Mesendoderm (in vitro differentiated cells): ENCODE data around the gene EXOC6.

Experiments
- DNase-seq: peaks from one replicate; pipeline ENCODE4 v3.0.0; 2013
- H2AK5ac ChIP-seq: 2 replicates; pipeline ENCODE4 v1.6.1; 2013; ENCODE audit warnings: low read length, inconsistent platforms
- H2BK120ac ChIP-seq: 2 replicates; pipeline ENCODE4 v1.6.1; 2013; ENCODE audit warnings: low read depth, mild to moderate bottlenecking, low read length, moderate library complexity, mixed read lengths
- H2BK15ac ChIP-seq: replicated peaks from 2 replicates; pipeline ENCODE4 v1.6.1; 2013; ENCODE audit warnings: low read depth, mild to moderate bottlenecking, moderate library complexity
- H2BK5ac ChIP-seq: 2 replicates; pipeline ENCODE4 v1.6.1; 2013; ENCODE audit warnings: low read length, inconsistent platforms
- H3K18ac ChIP-seq: 2 replicates; pipeline ENCODE4 v1.6.1; 2013; ENCODE audit warnings: mild to moderate bottlenecking, low read length, mixed read lengths
- H3K23ac ChIP-seq: one replicate; pipeline ENCODE4 v1.6.1; 2013; ENCODE audit warnings: low read length
- H3K27ac ChIP-seq: 2 replicates; pipeline ENCODE4 v1.5.1; 2013; ENCODE audit warnings: low read depth, mild to moderate bottlenecking, inconsistent platforms, low read length, moderate library complexity
- H3K27me3 ChIP-seq: 2 replicates; pipeline ENCODE4 v1.6.1; 2013; ENCODE audit warnings: low read length, control low read depth, mild to moderate bottlenecking, inconsistent platforms; ENCODE audit not compliant: insufficient read depth, poor library complexity
- H3K36me3 ChIP-seq: 2 replicates; pipeline ENCODE4 v1.6.1; 2013; ENCODE audit warnings: low read length, inconsistent platforms; ENCODE audit not compliant: control insufficient read depth, insufficient read depth
- H3K4ac ChIP-seq: one replicate; pipeline ENCODE4 v1.6.1; 2013; ENCODE audit warnings: low read depth, mild to moderate bottlenecking, low read length, moderate library complexity
- H3K4me1 ChIP-seq: 2 replicates; pipeline ENCODE4 v1.6.1; 2013; ENCODE audit warnings: low read depth, low read length, inconsistent platforms; ENCODE audit not compliant: control insufficient read depth
- H3K4me2 ChIP-seq: 2 replicates; pipeline ENCODE4 v1.6.1; 2013; ENCODE audit warnings: low read length
- H3K4me3 ChIP-seq: 2 replicates; pipeline ENCODE4 v1.5.1; 2013; ENCODE audit warnings: mild to moderate bottlenecking, low read length
- H3K56ac ChIP-seq: one replicate; pipeline ENCODE4 v1.6.1; 2013; ENCODE audit warnings: low read length
- H3K79me1 ChIP-seq: 2 replicates; pipeline ENCODE4 v1.6.1; 2013; ENCODE audit warnings: low read length, inconsistent platforms
- H3K79me2 ChIP-seq: 2 replicates; pipeline ENCODE4 v1.6.1; 2013; ENCODE audit warnings: mild to moderate bottlenecking, low read length; ENCODE audit not compliant: control insufficient read depth, insufficient read depth
- H3K9ac ChIP-seq: 2 replicates; pipeline ENCODE4 v1.6.1; 2013; ENCODE audit warnings: low read length, inconsistent platforms
- H4K5ac ChIP-seq: one replicate; pipeline ENCODE4 v1.6.1; 2013; ENCODE audit warnings: low read length
- H4K8ac ChIP-seq: one replicate; pipeline ENCODE4 v1.6.1; 2013; ENCODE audit warnings: low read depth, mild to moderate bottlenecking, control low read depth, low read length, moderate library complexity
- WGBS: extraction: QIAGEN DNeasy Blood & Tissue Kit; methylation state at CpG from one replicate; pipeline ENCODE4 v1.1.7; 2013; ENCODE audit warnings: low lambda C conversion rate, missing lambda C conversion rate; ENCODE audit not compliant: insufficient coverage; ENCODE audit errors: extremely low coverage; 5-methylcytosine and 5-hydroxymethylcytosine counted together

The EXOC6 gene

DNA sequence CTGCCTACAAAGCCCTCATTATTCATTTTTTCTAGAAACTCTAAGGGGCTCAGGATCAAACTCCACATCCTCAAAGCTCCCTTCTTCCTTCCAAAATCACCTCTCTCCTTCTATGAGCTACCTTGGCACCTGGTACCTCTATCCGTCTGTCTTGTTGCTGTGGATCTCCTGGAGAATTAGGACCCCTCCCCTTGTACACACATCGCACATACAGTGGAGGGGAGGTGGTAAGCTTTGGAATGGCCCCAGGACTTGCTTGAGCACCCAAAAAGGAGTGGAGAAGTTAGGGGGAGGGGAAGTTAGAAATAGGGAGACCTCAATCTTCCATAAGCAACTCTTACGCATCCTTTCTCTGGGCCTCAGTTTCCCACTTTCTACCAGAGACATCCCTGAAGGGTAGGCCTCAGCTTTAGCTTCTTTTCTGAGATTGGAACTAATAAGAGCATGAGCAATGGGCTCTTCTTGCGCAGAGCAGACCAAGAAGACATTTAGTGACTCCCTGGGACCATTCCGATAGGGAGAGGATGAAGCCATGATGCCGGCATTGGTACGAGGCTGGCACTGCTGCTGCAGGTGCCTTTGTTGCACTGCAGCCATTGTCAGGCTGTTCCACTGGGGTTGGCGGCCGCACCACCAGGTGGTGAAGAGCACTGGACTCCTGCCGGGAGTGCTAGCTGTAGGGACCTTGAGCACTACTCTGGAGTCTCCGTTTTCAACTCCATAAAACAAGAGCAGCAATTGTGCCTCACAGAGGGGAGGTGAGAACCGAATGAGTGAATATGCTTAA, 216.7 kb downstream of the EXOC6 start:
- no peak overlapping the region for H2BK5ac ChIP-seq
- no peak overlapping the region for H2AK5ac ChIP-seq
- H3K9ac ChIP-seq, result no peak overlapping the region
- H2BK15ac ChIP-seq, result no peak overlapping the region
- no peak for DNase-seq
- H3K79me2 ChIP-seq, result no peaks in the 10 kb centered on the region
- no peak overlapping the region for H3K4me2 ChIP-seq
- H3K4me1 ChIP-seq, result no peaks in the 10 kb centered on the region
- no peak overlapping the region for H4K5ac ChIP-seq
- no peak overlapping the region for H3K23ac ChIP-seq
- WGBS, result no CpG with 5 or more reads among the region's 12 CpGs
- no peak overlapping the region for H3K27ac ChIP-seq
- no peaks in the 10 kb centered on the region for H3K36me3 ChIP-seq
- H3K79me1 ChIP-seq, result no peaks in the 10 kb centered on the region
- H3K56ac ChIP-seq, result no peak overlapping the region
- no peak overlapping the region for H2BK120ac ChIP-seq
- no peak overlapping the region for H3K4me3 ChIP-seq
- H3K4ac ChIP-seq, result no peak overlapping the region
- no peak overlapping the region for H3K18ac ChIP-seq
- no peak overlapping the region for H4K8ac ChIP-seq
- H3K27me3 ChIP-seq, result peaks cover 89% of the 10 kb centered on the region

DNA sequence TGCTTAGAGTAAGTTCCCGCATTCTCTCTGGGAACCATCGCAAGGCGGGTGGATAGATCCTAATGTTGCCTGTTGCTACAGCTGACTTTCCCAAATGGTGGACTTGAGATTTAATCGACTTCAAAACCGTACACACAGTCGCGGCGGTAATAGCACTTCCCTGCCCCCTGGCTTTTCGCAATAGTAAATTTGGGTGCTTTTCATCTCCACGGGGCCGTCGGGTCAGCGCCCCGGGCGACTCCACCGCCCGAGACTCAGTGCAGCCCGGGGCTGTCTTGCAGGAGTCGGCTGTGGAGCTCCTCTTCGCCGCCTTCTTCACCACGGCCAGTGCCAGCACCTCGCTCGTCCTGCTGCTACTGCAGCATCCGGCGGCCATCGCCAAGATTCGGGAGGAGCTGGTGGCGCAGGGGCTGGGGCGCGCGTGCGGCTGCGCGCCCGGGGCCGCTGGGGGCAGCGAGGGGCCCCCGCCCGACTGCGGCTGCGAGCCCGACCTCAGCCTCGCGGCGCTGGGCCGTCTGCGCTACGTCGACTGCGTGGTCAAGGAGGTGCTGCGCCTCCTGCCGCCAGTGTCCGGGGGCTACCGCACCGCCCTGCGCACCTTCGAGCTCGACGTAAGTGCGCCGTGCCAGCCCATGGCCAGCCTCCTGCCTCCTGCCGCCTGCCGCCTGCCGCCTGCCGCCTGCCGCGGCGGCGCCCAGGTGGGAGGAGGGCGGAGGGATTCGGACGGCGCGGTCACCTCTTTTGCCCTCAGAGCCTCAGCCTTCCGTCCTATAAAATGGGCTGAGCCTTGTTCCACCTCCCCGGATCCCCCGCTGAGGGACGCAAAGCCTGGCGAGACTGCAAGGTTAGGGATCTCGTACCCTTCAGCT, 217.6 kb downstream of the EXOC6 start:
- Histone ChIP-seq H3K4me3 (no peak overlapping the region), H3K4ac (no peak overlapping the region)

DNA sequence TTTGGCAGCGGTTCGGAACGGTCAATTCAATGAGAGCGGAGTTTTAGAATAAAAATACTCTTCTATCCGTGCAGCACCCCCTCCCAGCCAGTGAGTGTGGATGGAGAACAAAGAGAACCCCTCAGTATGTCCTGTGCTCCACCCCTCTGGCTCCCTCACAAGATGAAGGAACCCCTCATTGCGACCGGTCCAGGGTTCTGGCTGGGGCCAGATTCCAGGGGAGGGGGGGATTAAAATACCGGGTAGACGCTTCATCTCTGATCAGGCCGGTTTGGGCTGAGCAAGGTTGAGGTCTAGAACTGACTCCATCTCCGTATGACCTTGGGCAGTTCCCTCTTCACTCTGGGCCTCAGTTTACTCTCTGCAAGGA, 218.2 kb downstream of the EXOC6 start:
- Histone ChIP-seq H3K36me3 (no peaks in the 10 kb centered on the region), H3K23ac (no peak overlapping the region), H3K27me3 (peaks cover 90% of the 10 kb centered on the region), H4K8ac (no peak overlapping the region), H3K4me3 (no peak overlapping the region), H2AK5ac (no peak overlapping the region), H3K4ac (no peak overlapping the region), H3K4me1 (no peaks in the 10 kb centered on the region), H3K9ac (no peak overlapping the region), H3K79me1 (no peaks in the 10 kb centered on the region), H3K27ac (no peak overlapping the region), H2BK120ac (no peak overlapping the region), H3K56ac (no peak overlapping the region), H3K18ac (no peak overlapping the region), H2BK5ac (no peak overlapping the region), H4K5ac (no peak overlapping the region), H3K4me2 (no peak overlapping the region), H2BK15ac (no peak overlapping the region), H3K79me2 (no peaks in the 10 kb centered on the region)
- no CpG with 5 or more reads among the region's 11 CpGs for WGBS
- DNase-seq, result no peak

More for the DNA sequence above, 217.6 kb downstream of the EXOC6 start:
- H3K79me1 ChIP-seq, result no peaks in the 10 kb centered on the region
- no peak overlapping the region for H3K27ac ChIP-seq
- H3K23ac ChIP-seq, result no peak overlapping the region
- no peak overlapping the region for H3K9ac ChIP-seq
- no peaks in the 10 kb centered on the region for H3K36me3 ChIP-seq
- H2BK120ac ChIP-seq, result no peak overlapping the region
- H4K5ac ChIP-seq, result no peak overlapping the region
- no peak overlapping the region for H2BK5ac ChIP-seq
- no peak overlapping the region for H3K4me2 ChIP-seq
- H3K27me3 ChIP-seq, result peaks cover 92% of the 10 kb centered on the region
- no peaks in the 10 kb centered on the region for H3K4me1 ChIP-seq
- no peaks in the 10 kb centered on the region for H3K79me2 ChIP-seq
- no CpG with 5 or more reads among the region's 81 CpGs for WGBS
- H3K18ac ChIP-seq, result no peak overlapping the region
- H2AK5ac ChIP-seq, result no peak overlapping the region
- no peak overlapping the region for H2BK15ac ChIP-seq
- DNase-seq, result peak; percentile 56
- H3K56ac ChIP-seq, result peak overlapping the region; percentile 11
- no peak overlapping the region for H4K8ac ChIP-seq

DNA sequence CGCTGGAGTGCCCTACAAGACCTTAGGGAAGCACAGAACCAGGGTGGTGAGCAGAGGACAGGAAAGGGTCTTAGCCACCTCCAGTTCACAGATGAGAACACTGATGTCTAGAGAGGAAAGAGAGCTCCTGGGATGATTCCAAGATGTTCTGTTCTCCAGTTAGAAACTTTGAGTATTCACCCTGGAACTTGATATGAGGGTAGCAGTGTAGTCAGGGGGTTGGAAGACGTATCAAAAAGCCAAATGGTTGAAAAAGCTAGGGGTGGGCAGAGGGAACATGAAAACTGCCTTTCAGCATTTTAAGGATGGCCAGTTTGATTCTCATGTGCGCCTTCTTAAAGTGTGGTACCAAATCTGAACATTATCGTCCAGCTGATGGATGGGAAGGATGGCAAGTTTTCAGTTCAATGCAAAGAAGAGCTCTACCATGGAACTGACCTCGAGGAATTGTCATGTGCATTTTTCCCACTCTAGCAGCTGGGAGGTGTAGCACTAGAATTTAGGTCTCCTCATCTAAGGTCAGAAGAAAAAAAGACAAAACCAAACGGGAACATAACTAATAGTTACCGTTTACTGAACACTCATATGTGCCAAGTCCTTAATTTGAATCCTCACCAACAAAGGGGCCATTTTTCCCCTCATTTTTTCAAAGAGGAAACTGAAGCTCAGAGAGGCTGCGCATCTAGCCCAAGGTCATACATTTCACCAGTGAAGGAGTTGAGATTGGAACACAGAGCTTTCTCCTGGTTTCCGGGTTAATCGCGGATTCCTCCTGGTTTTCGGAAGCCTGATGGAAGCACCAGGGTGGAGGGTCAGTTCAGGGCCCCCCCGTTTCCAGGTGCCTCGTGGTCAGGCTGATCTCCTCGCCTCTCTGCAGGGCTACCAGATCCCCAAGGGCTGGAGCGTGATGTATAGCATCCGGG, 219.4 kb downstream of the EXOC6 start:
- Histone ChIP-seq H3K4me3 (no peak overlapping the region), H3K27me3 (peaks cover 88% of the 10 kb centered on the region)

DNA sequence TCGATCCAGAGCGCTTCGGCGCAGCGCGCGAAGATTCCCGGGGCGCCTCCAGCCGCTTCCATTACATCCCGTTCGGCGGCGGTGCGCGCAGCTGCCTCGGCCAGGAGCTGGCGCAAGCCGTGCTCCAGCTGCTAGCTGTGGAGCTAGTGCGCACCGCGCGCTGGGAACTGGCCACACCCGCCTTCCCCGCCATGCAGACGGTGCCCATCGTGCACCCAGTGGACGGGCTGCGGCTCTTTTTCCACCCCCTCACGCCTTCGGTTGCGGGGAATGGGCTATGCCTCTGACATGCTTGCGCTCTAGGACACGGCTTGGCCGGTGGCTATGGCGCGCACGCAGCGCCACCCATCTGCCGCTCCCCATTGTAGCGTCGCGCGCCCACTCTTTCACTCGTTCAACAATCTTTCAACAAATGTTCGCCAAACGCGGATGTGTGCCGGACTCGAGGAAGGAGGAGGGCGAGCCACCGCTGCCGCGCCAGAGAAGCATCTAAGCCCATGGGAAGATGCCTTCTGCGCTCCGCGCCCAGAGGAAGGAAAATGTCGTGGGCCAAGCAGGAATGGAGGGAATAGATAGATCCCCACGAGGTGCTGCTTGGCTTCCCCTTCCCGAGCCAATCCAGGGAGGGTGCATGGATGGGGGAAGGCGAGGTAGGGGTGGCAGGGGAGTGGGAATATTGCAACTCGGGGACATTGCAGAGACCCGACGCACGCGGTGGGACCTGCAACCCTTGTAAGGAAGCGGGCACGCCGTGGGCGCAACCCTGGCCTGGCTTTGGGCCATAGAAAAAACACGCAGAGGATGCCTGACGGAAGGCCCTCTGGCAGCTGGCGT, 220.3 kb downstream of the EXOC6 start:
- H4K8ac ChIP-seq, result no peak overlapping the region
- H3K36me3 ChIP-seq, result no peaks in the 10 kb centered on the region
- no peak for DNase-seq
- H3K79me1 ChIP-seq, result no peaks in the 10 kb centered on the region
- peaks cover 86% of the 10 kb centered on the region for H3K27me3 ChIP-seq
- H2AK5ac ChIP-seq, result no peak overlapping the region
- no CpG with 5 or more reads among the region's 73 CpGs for WGBS
- peak overlapping the region; percentile 56 for H3K9ac ChIP-seq
- no peaks in the 10 kb centered on the region for H3K79me2 ChIP-seq
- H4K5ac ChIP-seq, result no peak overlapping the region
- H3K4ac ChIP-seq, result no peak overlapping the region
- H2BK120ac ChIP-seq, result no peak overlapping the region
- peak overlapping the region; percentile 59 for H3K23ac ChIP-seq
- H3K18ac ChIP-seq, result no peak overlapping the region
- peak overlapping the region; percentile 86 for H3K56ac ChIP-seq
- H3K4me3 ChIP-seq, result no peak overlapping the region
- no peaks in the 10 kb centered on the region for H3K4me1 ChIP-seq
- H2BK15ac ChIP-seq, result no peak overlapping the region
- H3K27ac ChIP-seq, result no peak overlapping the region
- peak overlapping the region; percentile 88 for H3K4me2 ChIP-seq
- no peak overlapping the region for H2BK5ac ChIP-seq

More for the DNA sequence above, 219.4 kb downstream of the EXOC6 start:
- no peak overlapping the region for H2BK15ac ChIP-seq
- whole genome bisulfite sequencing, result no CpG with 5 or more reads among the region's 17 CpGs
- H4K8ac ChIP-seq, result no peak overlapping the region
- no peak for DNase-seq
- peak overlapping the region; percentile 56 for H3K9ac ChIP-seq
- H3K56ac ChIP-seq, result peak overlapping the region; percentile 22
- no peak overlapping the region for H4K5ac ChIP-seq
- no peaks in the 10 kb centered on the region for H3K79me1 ChIP-seq
- H3K36me3 ChIP-seq, result no peaks in the 10 kb centered on the region
- peak overlapping the region; percentile 88 for H3K4me2 ChIP-seq
- no peak overlapping the region for H3K4ac ChIP-seq
- H2BK120ac ChIP-seq, result no peak overlapping the region
- H2BK5ac ChIP-seq, result no peak overlapping the region
- H3K27ac ChIP-seq, result no peak overlapping the region
- H2AK5ac ChIP-seq, result no peak overlapping the region
- no peaks in the 10 kb centered on the region for H3K79me2 ChIP-seq
- H3K18ac ChIP-seq, result no peak overlapping the region
- H3K4me1 ChIP-seq, result no peaks in the 10 kb centered on the region
- no peak overlapping the region for H3K23ac ChIP-seq
